CD4-positive, alpha-beta T cell treated with Interleukin-17A for 4 hours (primary cell): Measurements from ENCODE around the gene GRIK4.

Experiments
- DNase-seq: peaks from one replicate; pipeline ENCODE4 v3.0.0-alpha.2; 2020; ENCODE audit warnings: mixed read lengths

GRIK4 gene

DNA sequence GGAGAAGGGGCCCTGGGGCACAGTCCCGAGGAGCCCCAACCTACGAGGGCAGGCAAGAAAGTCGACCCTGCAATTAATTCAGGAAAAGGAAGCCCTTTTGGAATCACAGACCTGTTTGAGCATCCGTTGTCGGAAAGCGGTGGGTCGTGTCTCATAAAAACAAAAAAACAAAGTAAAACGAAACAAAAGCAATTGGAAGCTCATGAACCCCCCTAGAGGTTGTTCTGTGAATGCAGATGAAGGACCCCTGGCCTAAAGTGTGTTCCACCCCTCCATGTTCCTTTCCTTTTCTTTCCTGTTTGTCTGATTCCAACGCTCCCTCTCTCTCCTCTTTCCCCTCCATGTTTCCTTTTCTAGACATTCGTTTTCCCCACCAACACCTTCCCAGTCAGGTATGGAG, 203.7 kb downstream of the GRIK4 start:
- no peak for DNase-seq

DNA sequence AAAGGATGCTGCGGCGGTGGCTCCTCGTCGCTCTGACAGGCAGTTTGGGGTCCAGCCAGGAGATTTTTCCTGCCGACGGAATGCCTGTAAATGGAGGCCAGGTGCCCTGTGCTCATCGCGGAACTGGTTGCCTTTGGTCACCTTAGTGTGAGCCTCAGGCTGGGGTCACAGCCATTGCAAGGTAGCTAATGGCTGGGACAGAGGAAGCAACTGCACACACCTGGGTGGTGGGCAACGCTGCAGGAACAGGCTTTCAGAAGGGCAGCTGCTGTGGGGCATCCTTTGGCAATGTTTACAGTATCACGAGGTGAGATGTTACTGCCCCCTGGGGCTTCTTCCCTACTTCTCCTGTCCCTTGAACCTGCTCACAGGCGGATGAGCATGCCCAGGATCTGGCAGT, 205.5 kb downstream of the GRIK4 start:
- DNase-seq: no peak

DNA sequence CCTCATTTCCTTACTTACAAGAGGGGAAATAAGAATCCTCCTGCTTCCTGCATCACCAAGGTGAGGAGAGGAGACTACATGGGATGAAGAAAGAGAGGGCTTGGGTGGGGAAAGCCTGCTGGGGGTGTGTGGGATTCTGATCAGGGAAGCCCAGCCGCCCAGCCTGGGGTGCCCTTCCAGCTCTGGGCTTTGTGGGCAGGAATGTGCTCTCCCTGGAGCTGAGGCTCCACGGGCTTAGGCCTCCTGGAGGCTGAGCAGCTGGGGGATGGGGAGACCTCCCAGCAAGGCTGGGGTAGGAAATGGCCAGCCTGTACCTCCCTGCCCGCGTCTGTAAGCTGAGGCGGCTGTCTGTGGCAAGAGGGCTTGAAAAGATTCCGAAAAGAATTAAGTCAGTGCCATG, 206.1 kb downstream of the GRIK4 start:
- no peak for DNase-seq

GRCh38 chr11:120718171-120718570, 206.6 kb downstream of the GRIK4 start:
- no peak for DNase-seq

- no peak for DNase-seq
These were observed 207.8 kb downstream of the GRIK4 start for GRCh38 chr11:120719348-120719747.

- DNase-seq: no peak
These were observed 209.2 kb downstream of the GRIK4 start for GRCh38 chr11:120720760-120721159.

- DNase-seq: no peak
These were observed 211.0 kb downstream of the GRIK4 start for GRCh38 chr11:120722524-120722923.

GRCh38 chr11:120723751-120724150, 212.2 kb downstream of the GRIK4 start:
- no peak for DNase-seq

GRCh38 chr11:120727752-120728151, 216.2 kb downstream of the GRIK4 start:
- no peak for DNase-seq

GRCh38 chr11:120735035-120735434, 223.5 kb downstream of the GRIK4 start:
- no peak for DNase-seq

DNA sequence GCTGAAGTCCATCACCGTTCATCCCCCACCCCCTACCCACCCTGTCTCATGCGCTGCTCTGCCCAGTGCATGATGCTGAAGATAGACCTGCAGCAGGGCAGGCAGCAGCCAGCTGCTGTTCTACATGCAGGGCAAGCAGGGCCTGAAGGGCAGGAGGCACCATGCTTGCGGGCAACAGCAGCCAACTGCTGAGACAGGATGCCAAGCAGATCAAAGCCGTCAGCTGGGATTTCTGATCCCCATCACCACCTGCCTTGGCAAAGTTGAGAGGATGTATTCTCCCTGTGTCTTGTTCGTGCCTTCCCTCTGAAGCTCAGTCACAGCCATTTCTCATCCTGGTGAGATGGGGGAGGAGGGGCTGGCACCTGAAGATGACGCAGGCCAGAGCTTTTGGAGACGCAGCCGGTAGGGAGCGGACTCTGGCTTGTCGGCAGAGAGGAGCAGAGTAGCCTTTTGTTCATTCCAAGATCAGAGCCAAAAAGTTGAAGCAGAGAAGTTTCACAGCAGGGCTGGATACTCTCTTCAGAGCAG, 227.0 kb downstream of the GRIK4 start:
- no peak for DNase-seq

DNA sequence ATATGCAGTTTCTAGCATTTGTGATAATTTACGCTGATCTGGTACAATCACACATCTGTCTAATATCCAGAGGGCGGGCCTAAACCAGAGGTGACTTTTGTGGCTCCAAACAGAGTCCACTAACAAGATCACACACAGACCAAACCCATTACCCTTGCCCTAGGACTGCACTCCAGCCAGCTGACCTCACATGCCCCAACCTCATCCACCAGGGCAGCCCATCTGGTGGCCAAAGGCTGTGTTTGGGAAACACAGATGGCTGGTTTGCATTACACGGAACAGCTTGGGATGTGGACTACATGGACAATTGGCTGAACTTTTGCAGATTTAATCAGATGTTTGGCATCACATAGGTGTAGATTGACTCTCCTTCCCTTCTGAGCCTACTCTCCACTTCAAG, 228.2 kb downstream of the GRIK4 start:
- DNase-seq: no peak

GRCh38 chr11:120740380-120740779, 228.8 kb downstream of the GRIK4 start:
- no peak for DNase-seq

DNA sequence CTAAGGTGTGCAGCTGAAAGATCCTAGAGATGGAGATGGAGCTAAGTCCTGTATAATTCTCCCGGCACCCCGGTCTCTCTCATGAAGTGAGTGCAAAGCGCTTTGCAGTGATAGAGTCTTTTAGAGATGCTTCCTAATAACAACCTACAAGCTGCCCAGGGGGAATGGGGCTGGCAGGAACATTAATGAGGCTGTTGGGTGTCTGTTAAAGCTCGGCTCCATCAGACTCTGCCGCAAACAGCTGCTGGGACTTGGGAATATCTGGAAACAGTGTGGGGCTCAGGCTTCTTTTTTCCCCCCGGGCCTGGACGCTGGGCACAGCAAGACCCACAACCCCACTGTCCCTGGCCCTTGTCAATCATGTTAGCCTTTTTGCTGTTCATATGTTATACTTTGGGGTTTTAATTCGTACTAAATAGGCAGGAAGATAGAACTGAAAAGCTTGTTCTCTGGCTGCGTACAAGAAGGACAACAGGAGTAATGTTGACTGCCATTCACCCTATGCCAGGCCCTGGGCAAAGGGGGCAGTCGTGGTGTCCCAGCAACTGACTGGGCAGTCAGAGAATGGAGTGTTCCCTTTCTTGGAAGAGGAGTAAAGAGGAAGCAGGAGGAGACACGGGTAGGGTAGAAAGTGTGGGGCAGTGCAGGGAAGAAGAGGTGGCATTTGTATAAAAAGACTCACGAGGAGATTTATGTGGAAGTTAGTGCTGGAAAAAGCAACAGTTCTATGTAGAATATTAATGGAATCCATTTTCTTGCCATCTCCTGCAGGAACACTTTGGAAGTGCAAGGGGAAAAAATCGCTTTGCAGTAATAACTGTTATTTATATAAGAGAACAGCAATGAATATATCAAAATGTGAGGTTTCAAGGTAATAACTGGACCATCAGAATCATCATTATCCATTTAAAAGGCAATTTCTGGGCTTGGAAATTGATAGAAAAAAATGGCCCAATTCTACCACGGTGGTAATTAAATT, 232.8 kb downstream of the GRIK4 start:
- DNase-seq: no peak

DNA sequence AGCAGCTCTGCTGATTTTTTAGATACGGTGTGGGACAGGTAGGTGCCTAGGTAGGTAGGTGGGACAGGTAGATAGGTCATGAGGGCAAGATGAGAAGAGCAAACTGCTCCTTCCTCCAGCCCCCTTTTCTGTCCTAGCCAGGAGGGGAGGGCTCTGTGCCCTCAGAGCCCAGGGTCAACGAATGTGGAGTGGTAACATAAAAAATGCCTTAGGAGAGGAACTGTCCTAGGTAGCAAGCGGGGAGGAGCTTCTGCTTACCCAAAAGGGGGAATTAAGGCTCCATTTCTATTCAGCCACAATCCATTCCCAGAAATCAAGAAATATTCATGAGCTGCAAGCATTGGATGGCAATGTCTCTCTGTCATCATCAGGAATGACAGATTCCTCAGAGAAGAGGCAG, 234.8 kb downstream of the GRIK4 start:
- no peak for DNase-seq

- no peak for DNase-seq
These were observed 235.5 kb downstream of the GRIK4 start for GRCh38 chr11:120746836-120747609.

- DNase-seq: no peak
These were observed 236.6 kb downstream of the GRIK4 start for GRCh38 chr11:120747850-120748814.

- no peak for DNase-seq
These were observed 237.8 kb downstream of the GRIK4 start for GRCh38 chr11:120749395-120749794.

DNA sequence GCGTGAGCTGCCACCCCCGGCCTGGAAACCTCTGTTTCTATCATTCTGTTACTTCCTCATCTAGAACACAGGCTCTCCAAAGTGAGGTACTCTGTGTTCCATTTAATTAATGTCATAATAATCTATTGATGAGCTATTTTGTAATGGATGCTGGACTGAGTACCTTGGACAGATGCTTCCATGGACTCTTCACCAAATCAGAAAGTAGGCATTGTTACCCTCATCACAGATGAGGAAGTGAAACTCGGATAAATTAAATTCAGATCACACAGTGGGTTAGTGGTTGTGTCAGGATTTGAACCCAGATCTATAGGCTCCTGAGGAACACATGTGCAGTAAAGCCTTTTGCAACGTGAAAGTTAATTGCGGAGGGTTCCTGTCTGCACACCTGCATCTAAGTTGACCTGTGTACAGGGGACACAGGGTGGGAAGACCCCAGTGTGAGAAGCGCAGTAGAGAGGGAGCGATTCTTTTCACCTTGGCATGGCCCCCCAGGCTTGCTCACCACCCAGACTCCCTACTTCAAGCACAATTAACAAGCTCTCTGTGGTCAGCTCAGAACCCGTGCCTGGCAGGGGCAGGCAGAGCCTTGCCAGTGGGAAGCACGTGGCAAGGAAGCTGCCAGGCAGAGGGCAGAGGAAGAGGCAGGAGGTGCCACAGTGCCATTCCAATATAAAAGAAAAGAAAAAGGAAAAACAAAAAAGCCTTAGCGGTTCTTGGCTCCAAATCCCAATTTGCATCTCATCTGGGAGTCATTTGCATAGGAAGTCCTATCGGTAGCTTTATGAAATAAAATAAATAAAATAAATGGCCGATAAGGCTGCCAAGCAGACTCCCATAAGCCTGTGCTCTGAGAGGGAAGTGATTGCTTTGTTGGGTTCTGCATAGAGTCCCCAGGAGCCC, 239.3 kb downstream of the GRIK4 start:
- DNase-seq: no peak

- no peak for DNase-seq
These were observed 240.0 kb downstream of the GRIK4 start for GRCh38 chr11:120751550-120751949.

DNA sequence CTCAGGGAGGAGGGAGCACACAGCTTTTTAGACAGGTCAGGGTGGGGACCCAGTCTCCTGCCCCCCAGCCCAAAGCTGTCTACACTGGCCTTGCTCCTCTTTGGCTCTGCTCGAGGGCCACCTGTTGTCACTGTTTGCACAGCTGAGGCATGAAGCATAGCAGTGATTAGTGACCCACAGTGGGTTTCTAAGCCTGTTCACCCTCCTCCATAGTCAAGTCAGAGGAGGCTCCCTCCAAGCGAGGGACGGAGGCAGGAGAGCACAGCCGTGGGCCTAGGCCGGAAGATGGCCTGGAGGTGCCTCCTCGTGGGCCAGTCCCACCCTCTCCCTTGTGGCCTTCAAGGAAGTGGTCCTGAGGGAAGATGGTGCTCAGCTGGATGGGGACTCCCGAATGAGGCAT, 241.1 kb downstream of the GRIK4 start:
- no peak for DNase-seq
